Heart right ventricle (tissue), 16 donors: ENCODE results near the gene CATSPERB. TPM values are rescaled to one million over a fixed set of nuclear protein-coding genes. Genes with fewer than 3 reads are reported as not detected.

ENCODE experiments used
- ATAC-seq, 8 donors: fragments of 200-7000 bp; cut with Tn5 transposase; one replicate each; pipeline ENCODE4 v1.9.1; 2020; ENCODE audit warnings: mild to moderate bottlenecking in 8 of 8, moderate library complexity in 8 of 8, moderate number of reproducible peaks in 1 of 8
- DNase-seq, 2 donors: peaks; one replicate each; pipeline ENCODE4 v3.0.0-alpha.2; 2020
- H3K27ac ChIP-seq, 10 donors: fragments of 200-600 bp; sonication (generic) in 2 of 10; one replicate each; pipeline versions ENCODE4 v1.5.0 to v1.8.0; 2020 to 2022; ENCODE audit warnings: mild to moderate bottlenecking in 3 of 10
- H3K27me3 ChIP-seq, 7 donors: fragments of 200-600 bp; one replicate each; pipeline ENCODE4 v1.8.0; 2021 to 2022; ENCODE audit warnings: mild to moderate bottlenecking in 2 of 7
- H3K36me3 ChIP-seq, 9 donors: fragments of 200-600 bp; sonication (generic) in 1 of 9; one replicate each; pipeline versions ENCODE4 v1.5.0 to v1.8.0; 2020 to 2022; ENCODE audit warnings: mild to moderate bottlenecking in 2 of 9
- H3K4me1 ChIP-seq, 9 donors: fragments of 200-600 bp; sonication (generic) in 1 of 9; one replicate each; pipeline versions ENCODE4 v1.5.0 to v1.8.0; 2020 to 2022; ENCODE audit warnings: mild to moderate bottlenecking in 4 of 9
- H3K4me3 ChIP-seq, 10 donors: fragments of 200-600 bp; sonication (generic) in 2 of 10; one replicate each; pipeline versions ENCODE4 v1.5.0 to v1.8.0; 2020 to 2022; ENCODE audit warnings: mild to moderate bottlenecking in 7 of 10, moderate library complexity in 2 of 10
- H3K9me3 ChIP-seq, 11 donors: fragments of 200-600 bp in 10 of 11; sonication (generic) in 2 of 11; one replicate each; pipeline versions ENCODE4 v1.5.0 to v1.8.0; 2013 to 2022; ENCODE audit warnings: mild to moderate bottlenecking in 2 of 11, control low read depth in 1 of 11, moderate library complexity in 1 of 11
- CTCF ChIP-seq, 9 donors: fragments of 200-600 bp; sonication (generic) in 2 of 9; IDR thresholded peaks; one replicate each; pipeline versions ENCODE4 v1.5.0 to v1.8.0; 2021 to 2022; ENCODE audit warnings: antibody characterized with exemption in 9 of 9, mild to moderate bottlenecking in 5 of 9, moderate library complexity in 1 of 9
- WGBS, 2 donors: extraction: QIAGEN DNeasy Blood & Tissue Kit; methylation state at CpG; one replicate each; pipeline ENCODE4 v1.1.7; 2013; ENCODE audit warnings: inconsistent platforms in 1 of 2; 5-methylcytosine and 5-hydroxymethylcytosine counted together
- intact Hi-C, 10 donors: fragments of 100-400 bp; cut with DNase I; formaldehyde crosslinking; loops; one replicate each; pipeline versions ENCODE4 v1.11.1 to v1.14.2; 2022
- polyA plus RNA-seq, 2 donors: library from polyadenylated mRNA; stranded (reverse); fragments of 200-250 nt; gene quantifications; one replicate each; pipeline ENCODE4 v1.2.3, GENCODE V29; 2013
- total RNA-seq, 10 donors: library from RNA; stranded (reverse); fragmentation: NEBNext Ultra II Directional in 3 of 10; extraction: Animal tissue kit (Norgen Biotek cat#: 25700) in 3 of 10; gene quantifications; one replicate each; pipeline versions ENCODE4 v1.2.1 to v1.2.4, GENCODE V29; 2021 to 2023
- donor health status: Arrhythmogenic right ventricular cardiomyopathy.
- donor health status: ischemic (EF 13 %, LVEDD 7.1; RV severe dilation, severe dysfunction).
- donor health status: healthy with polysubstance abuse.
- donor health status: DM: no; HTN: yes; CAD: no.
- donor health status: DM: no; HTN: no; CAD: no.
- donor health status: ischemic (EF 25% LVEDD 6.9; RV normal size, moderate dysfunction).
- donor health status: ischemic (EF 25% LVEDD 5.7; RV mildly dilated, moderate dysfunction).
- donor health status: healthy.
- donor health status: DM: yes; HTN: yes; CAD: no.
- donor health status: Ischemic cardiomyopathy.
- donor health status: ischemic (EF 35%, LVEDD 5.7; RV mildly dilated, moderate dysfunction).
- donor health status: nonischemic (EF 11% LVEDD 7.7; RV severe dilation, severe dysfunction).
- donor health status: DM: yes; HTN: yes; CAD: no.
- donor health status: PGD.
- donor health status: ischemic (EF 29% LVEDD 5.4; RV normal size, mild dysfunction).
- donor health status: nonischemic (EF 23%, LVEDD 6.1; RV moderate dilation, normal function).

CATSPERB gene
- total and polyA plus RNA-seq, 12 donors = 0.10 to 1.5 (median 0.57) TPM; not detected in 1

- intact Hi-C loops = no loop called here
- no peak for TF ChIP-seq CTCF (IDR thresholded peaks at IDR 0.05)
- no peak overlapping the region for H3K27ac ChIP-seq
Measured at GRCh38 chr14:91586410-91586809, 145.5 kb downstream of the CATSPERB start.

GRCh38 chr14:91585856-91586255 lies 146.0 kb downstream of the CATSPERB start:
- Histone ChIP-seq H3K4me1 (no peaks in the 10 kb centered on the region), H3K4me3 (no peak overlapping the region), H3K9me3 (peaks cover 0 to 15% (median 0%) of the 10 kb centered on the region in 11 donors), H3K36me3 (no peaks in the 10 kb centered on the region), H3K27me3 (peaks cover 0 to 15% (median 7%) of the 10 kb centered on the region in 7 donors), H3K27ac (no peak overlapping the region)
- DNase-seq (no peak), ATAC-seq (no peak)
- intact Hi-C loops = no loop called here
- TF ChIP-seq CTCF (IDR thresholded peaks at IDR 0.05) = no peak

More at GRCh38 chr14:91586410-91586809, 145.5 kb downstream of the CATSPERB start:
- Histone ChIP-seq H3K4me1 (no peaks in the 10 kb centered on the region), H3K27me3 (peaks cover 0 to 11% (median 6%) of the 10 kb centered on the region in 7 donors), H3K4me3 (no peak overlapping the region), H3K36me3 (no peaks in the 10 kb centered on the region), H3K9me3 (peaks cover 0 to 15% (median 0%) of the 10 kb centered on the region in 11 donors)
- DNase-seq (no peak), ATAC-seq (no peak)
- WGBS, 2 donors = 40 to 88% methylated on average over 1 of the region's 1 CpG

- ATAC-seq (no peak), DNase-seq (no peak)
- Histone ChIP-seq H3K27ac (no peak overlapping the region), H3K36me3 (no peaks in the 10 kb centered on the region), H3K27me3 (peaks cover 0 to 34% (median 19%) of the 10 kb centered on the region in 7 donors), H3K9me3 (peaks cover 0 to 15% (median 0%) of the 10 kb centered on the region in 11 donors), H3K4me3 (no peak overlapping the region), H3K4me1 (no peaks in the 10 kb centered on the region)
- WGBS, 2 donors = 75 to 76% methylated on average over 3 of the region's 3 CpGs
- no peak for TF ChIP-seq CTCF (IDR thresholded peaks at IDR 0.05)
- intact Hi-C loops = no loop called here
Measured at GRCh38 chr14:91582761-91583160, 149.1 kb downstream of the CATSPERB start.

- ATAC-seq (no peak), DNase-seq (no peak)
- no peak overlapping the region for H3K4me3 ChIP-seq
- no peak overlapping the region for H3K27ac ChIP-seq
- H3K4me1 ChIP-seq = no peaks in the 10 kb centered on the region
- no peak for TF ChIP-seq CTCF (IDR thresholded peaks at IDR 0.05)
- H3K27me3 ChIP-seq = peaks cover 0 to 46% (median 28%) of the 10 kb centered on the region in 7 donors
- H3K9me3 ChIP-seq = peaks cover 0 to 20% (median 0%) of the 10 kb centered on the region in 11 donors
- 48 to 50% methylated on average over 8 of the region's 8 CpGs for WGBS, 2 donors
- intact Hi-C loops = no loop called here
- no peaks in the 10 kb centered on the region for H3K36me3 ChIP-seq
Measured at GRCh38 chr14:91580876-91581577, 150.9 kb downstream of the CATSPERB start.
